SK-N-SH treated with all-trans-retinoic acid at 6 μM for 48 hours (cell line): ENCODE results near the gene MOCOS.

Experiments used
- ATAC-seq: fragments of 200-7000 bp; cut with Tn5 transposase; 3 replicates; pipeline ENCODE4 v1.9.1; 2020; ENCODE audit warnings: mild to moderate bottlenecking, moderate library complexity
- ARNTL ChIP-seq: fragments of 450-650 bp; formaldehyde crosslinking; IDR thresholded peaks from 2 replicates; pipeline ENCODE4 v1.5.0; 2020; ENCODE audit warnings: low read depth, mild to moderate bottlenecking, moderate library complexity, borderline replicate concordance
- BACH2 ChIP-seq: fragments of 250-450 bp; sonication (Bioruptor Pico); IDR thresholded peaks from 2 replicates; pipeline ENCODE4 v1.9.0; 2021; ENCODE audit warnings: mild to moderate bottlenecking, borderline replicate concordance
- CREB5 ChIP-seq: fragments of 250-450 bp; sonication (Bioruptor Pico); IDR thresholded peaks from 2 replicates; pipeline ENCODE4 v1.5.1; 2020; ENCODE audit warnings: low read depth, mild to moderate bottlenecking, moderate library complexity
- CSDC2 ChIP-seq: fragments of 250-450 bp; sonication (Bioruptor Pico); IDR thresholded peaks from 2 replicates; pipeline ENCODE4 v1.5.0; 2020; ENCODE audit warnings: mild to moderate bottlenecking, moderate library complexity
- GLIS3 ChIP-seq: fragments of 250-450 bp; sonication (Bioruptor Pico); IDR thresholded peaks from 2 replicates; pipeline ENCODE4 v1.5.0; 2020; ENCODE audit warnings: mild to moderate bottlenecking, moderate library complexity
- ISL1 ChIP-seq: fragments of 250-450 bp; sonication (Bioruptor Pico); IDR thresholded peaks from 2 replicates; pipeline ENCODE4 v2.1.2; 2022; ENCODE audit warnings: mild to moderate bottlenecking, moderate library complexity
- OSR1 ChIP-seq: fragments of 250-450 bp; sonication (Bioruptor Pico); IDR thresholded peaks from 2 replicates; pipeline ENCODE4 v1.8.0; 2022; ENCODE audit warnings: moderate library complexity, mild to moderate bottlenecking, inconsistent platforms
- PPARA ChIP-seq: fragments of 250-450 bp; sonication (Bioruptor Pico); IDR thresholded peaks from 2 replicates; pipeline ENCODE4 v1.5.0; 2020; ENCODE audit warnings: mild to moderate bottlenecking, borderline replicate concordance
- SNAI2 ChIP-seq: fragments of 250-450 bp; sonication (Bioruptor Pico); IDR thresholded peaks from 2 replicates; pipeline ENCODE4 v1.5.0; 2020; ENCODE audit warnings: mild to moderate bottlenecking, moderate library complexity
- TCF4 ChIP-seq: fragments of 250-450 bp; sonication (Bioruptor Pico); IDR thresholded peaks from 2 replicates; pipeline ENCODE4 v1.8.0; 2021; ENCODE audit warnings: mild to moderate bottlenecking, moderate library complexity, borderline replicate concordance
- TOX ChIP-seq: fragments of 250-450 bp; sonication (Bioruptor Pico); IDR thresholded peaks from 2 replicates; pipeline ENCODE4 v1.8.0; 2021; ENCODE audit warnings: mild to moderate bottlenecking, moderate library complexity, borderline replicate concordance
- ZC3H10 ChIP-seq: fragments of 250-450 bp; sonication (Bioruptor Pico); IDR thresholded peaks from 2 replicates; pipeline ENCODE4 v1.5.1; 2021; ENCODE audit warnings: mild to moderate bottlenecking, moderate library complexity
- ZFP3 ChIP-seq: fragments of 250-450 bp; sonication (Bioruptor Pico); IDR thresholded peaks from 2 replicates; pipeline ENCODE4 v1.5.0; 2020; ENCODE audit warnings: mild to moderate bottlenecking, moderate library complexity
- ZFP30 ChIP-seq: fragments of 450-650 bp; formaldehyde crosslinking; IDR thresholded peaks from 2 replicates; pipeline ENCODE4 v1.5.0; 2022; ENCODE audit warnings: mild to moderate bottlenecking, moderate library complexity
- ZNF565 ChIP-seq: fragments of 450-650 bp; formaldehyde crosslinking; conservative IDR thresholded peaks from 2 replicates; pipeline ENCODE4 v1.5.0; 2020; ENCODE audit warnings: low read depth, mild to moderate bottlenecking, moderate library complexity
- ZNF70 ChIP-seq: fragments of 450-650 bp; formaldehyde crosslinking; IDR thresholded peaks from 2 replicates; pipeline ENCODE4 v1.5.0; 2020; ENCODE audit warnings: mild to moderate bottlenecking, moderate library complexity
- ZNF8 ChIP-seq: fragments of 450-650 bp; formaldehyde crosslinking; IDR thresholded peaks from 2 replicates; pipeline ENCODE4 v1.5.0; 2020; ENCODE audit warnings: mild to moderate bottlenecking, moderate library complexity
- TF ChIP-seq, protein P1 (sequence below): fragments of 250-450 bp; sonication (Bioruptor Pico); IDR thresholded peaks from 2 replicates; pipeline ENCODE4 v1.8.0; 2021; ENCODE audit warnings: low read depth, mild to moderate bottlenecking, moderate library complexity, borderline replicate concordance
- TF ChIP-seq, protein P2 (sequence below): fragments of 250-450 bp; sonication (Bioruptor Pico); IDR thresholded peaks from 2 replicates; pipeline ENCODE4 v1.5.1; 2021; ENCODE audit warnings: mild to moderate bottlenecking, moderate library complexity
- TF ChIP-seq, protein P3 (sequence below): fragments of 250-450 bp; sonication (Bioruptor Pico); IDR thresholded peaks from 2 replicates; pipeline ENCODE4 v1.5.0; 2020; ENCODE audit warnings: mild to moderate bottlenecking, moderate library complexity

MOCOS gene

DNA sequence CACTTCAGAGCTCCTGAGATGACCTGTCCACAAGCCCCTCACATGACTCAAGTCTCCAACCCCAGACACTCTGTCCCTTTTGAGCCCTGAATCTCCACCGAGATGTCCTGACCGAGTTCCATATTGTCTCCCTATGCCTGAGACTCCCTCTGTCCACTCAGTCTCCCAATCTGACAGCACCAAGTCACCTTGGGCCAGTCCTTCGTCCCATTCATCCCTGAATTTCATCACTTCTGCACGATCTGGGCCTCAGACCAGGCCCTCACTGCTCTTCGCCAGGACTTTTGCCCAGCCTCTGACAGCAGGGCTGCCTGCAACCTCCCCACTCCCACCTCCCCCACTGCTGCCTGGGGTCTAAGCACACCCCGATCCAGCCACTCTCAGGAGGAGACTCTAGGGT is 4.3 kb upstream of the MOCOS start (continued):
- TF ChIP-seq ZNF70 (CRISPR knock-in tag) = no peak
- no peak for TF ChIP-seq BACH2

- no peak for TF ChIP-seq ZNF70 (CRISPR knock-in tag)
- no peak for TF ChIP-seq TCF4
- no peak for TF ChIP-seq ARNTL (CRISPR knock-in tag)
- no peak for ATAC-seq
These were observed 3.3 kb upstream of the MOCOS start for GRCh38 chr18:36183987-36184386.

- ATAC-seq = no peak
- no peak for TF ChIP-seq ZNF8 (CRISPR knock-in tag)
- TF ChIP-seq, protein P1, sequence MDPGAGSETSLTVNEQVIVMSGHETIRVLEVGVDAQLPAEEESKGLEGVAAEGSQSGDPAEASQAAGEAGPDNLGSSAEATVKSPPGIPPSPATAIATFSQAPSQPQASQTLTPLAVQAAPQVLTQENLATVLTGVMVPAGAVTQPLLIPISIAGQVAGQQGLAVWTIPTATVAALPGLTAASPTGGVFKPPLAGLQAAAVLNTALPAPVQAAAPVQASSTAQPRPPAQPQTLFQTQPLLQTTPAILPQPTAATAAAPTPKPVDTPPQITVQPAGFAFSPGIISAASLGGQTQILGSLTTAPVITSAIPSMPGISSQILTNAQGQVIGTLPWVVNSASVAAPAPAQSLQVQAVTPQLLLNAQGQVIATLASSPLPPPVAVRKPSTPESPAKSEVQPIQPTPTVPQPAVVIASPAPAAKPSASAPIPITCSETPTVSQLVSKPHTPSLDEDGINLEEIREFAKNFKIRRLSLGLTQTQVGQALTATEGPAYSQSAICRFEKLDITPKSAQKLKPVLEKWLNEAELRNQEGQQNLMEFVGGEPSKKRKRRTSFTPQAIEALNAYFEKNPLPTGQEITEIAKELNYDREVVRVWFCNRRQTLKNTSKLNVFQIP (CRISPR knock-in tag) = no peak
- TF ChIP-seq ZC3H10 = no peak
- no peak for TF ChIP-seq ZFP3 (CRISPR knock-in tag)
- no peak for TF ChIP-seq ARNTL (CRISPR knock-in tag)
- no peak for TF ChIP-seq ISL1 (CRISPR knock-in tag)
- TF ChIP-seq GLIS3 (CRISPR knock-in tag) = no peak
- TF ChIP-seq CREB5 (CRISPR knock-in tag) = no peak
- no peak for TF ChIP-seq CSDC2 (CRISPR knock-in tag)
- no peak for TF ChIP-seq TOX (CRISPR knock-in tag)
- no peak for TF ChIP-seq ZFP30
- no peak for TF ChIP-seq SNAI2 (CRISPR knock-in tag)
- no peak for TF ChIP-seq PPARA (CRISPR knock-in tag)
- TF ChIP-seq OSR1 (CRISPR knock-in tag) = no peak
- TF ChIP-seq, protein P2, sequence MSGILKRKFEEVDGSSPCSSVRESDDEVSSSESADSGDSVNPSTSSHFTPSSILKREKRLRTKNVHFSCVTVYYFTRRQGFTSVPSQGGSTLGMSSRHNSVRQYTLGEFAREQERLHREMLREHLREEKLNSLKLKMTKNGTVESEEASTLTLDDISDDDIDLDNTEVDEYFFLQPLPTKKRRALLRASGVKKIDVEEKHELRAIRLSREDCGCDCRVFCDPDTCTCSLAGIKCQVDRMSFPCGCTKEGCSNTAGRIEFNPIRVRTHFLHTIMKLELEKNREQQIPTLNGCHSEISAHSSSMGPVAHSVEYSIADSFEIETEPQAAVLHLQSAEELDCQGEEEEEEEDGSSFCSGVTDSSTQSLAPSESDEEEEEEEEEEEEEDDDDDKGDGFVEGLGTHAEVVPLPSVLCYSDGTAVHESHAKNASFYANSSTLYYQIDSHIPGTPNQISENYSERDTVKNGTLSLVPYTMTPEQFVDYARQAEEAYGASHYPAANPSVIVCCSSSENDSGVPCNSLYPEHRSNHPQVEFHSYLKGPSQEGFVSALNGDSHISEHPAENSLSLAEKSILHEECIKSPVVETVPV (CRISPR knock-in tag) = no peak
- TF ChIP-seq, protein P3, sequence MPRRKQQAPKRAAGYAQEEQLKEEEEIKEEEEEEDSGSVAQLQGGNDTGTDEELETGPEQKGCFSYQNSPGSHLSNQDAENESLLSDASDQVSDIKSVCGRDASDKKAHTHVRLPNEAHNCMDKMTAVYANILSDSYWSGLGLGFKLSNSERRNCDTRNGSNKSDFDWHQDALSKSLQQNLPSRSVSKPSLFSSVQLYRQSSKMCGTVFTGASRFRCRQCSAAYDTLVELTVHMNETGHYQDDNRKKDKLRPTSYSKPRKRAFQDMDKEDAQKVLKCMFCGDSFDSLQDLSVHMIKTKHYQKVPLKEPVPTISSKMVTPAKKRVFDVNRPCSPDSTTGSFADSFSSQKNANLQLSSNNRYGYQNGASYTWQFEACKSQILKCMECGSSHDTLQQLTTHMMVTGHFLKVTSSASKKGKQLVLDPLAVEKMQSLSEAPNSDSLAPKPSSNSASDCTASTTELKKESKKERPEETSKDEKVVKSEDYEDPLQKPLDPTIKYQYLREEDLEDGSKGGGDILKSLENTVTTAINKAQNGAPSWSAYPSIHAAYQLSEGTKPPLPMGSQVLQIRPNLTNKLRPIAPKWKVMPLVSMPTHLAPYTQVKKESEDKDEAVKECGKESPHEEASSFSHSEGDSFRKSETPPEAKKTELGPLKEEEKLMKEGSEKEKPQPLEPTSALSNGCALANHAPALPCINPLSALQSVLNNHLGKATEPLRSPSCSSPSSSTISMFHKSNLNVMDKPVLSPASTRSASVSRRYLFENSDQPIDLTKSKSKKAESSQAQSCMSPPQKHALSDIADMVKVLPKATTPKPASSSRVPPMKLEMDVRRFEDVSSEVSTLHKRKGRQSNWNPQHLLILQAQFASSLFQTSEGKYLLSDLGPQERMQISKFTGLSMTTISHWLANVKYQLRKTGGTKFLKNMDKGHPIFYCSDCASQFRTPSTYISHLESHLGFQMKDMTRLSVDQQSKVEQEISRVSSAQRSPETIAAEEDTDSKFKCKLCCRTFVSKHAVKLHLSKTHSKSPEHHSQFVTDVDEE (CRISPR knock-in tag) = no peak
- TF ChIP-seq ZNF70 (CRISPR knock-in tag) = no peak
- no peak for TF ChIP-seq BACH2
These were observed 2.1 kb upstream of the MOCOS start for GRCh38 chr18:36185157-36185556.

GRCh38 chr18:36185901-36186460 is 1.3 kb upstream of the MOCOS start:
- TF ChIP-seq SNAI2 (CRISPR knock-in tag) (no peak), ZNF565 (CRISPR knock-in tag) (no peak)
- no peak for ATAC-seq

GRCh38 chr18:36186461-36187192 is 670 bp upstream of the MOCOS start:
- ATAC-seq = peak; percentile 49
- no peak for TF ChIP-seq TCF4
- TF ChIP-seq, protein P2 (CRISPR knock-in tag) = no peak
